ENCODE results near the gene GPR12. TPM values are rescaled to one million over a fixed set of nuclear protein-coding genes. Genes with fewer than 3 reads are reported as not detected.

The GPR12 gene
- polyA plus RNA-seq, 1 donor (not counting 4 experiments of a cell fraction or from before 2014, with no cell fraction given), result not detected

GRCh38 chr13:26779321-26779720 lies 18.7 kb upstream of the GPR12 start:
- Histone ChIP-seq H3K4me3 (ENCODE audit: control insufficient read depth in 2 of 3, extremely low read depth in 1 of 3, insufficient read depth in 2 of 3, low read depth in 1 of 3, low read length in 3 of 3) (no peak overlapping the region), H3K27ac (ENCODE audit: control insufficient read depth, insufficient read depth, low read length) (no peak overlapping the region), H3K9ac (ENCODE audit: control insufficient read depth, extremely low read depth, insufficient read depth, low read length) (no peak overlapping the region), H3K4me1 (ENCODE audit: control insufficient read depth, extremely low read depth, insufficient read depth, low read length) (no peaks in the 10 kb centered on the region), H2AFZ (ENCODE audit: control insufficient read depth, low read length) (no peak overlapping the region), H3K9me1 (ENCODE audit: control insufficient read depth, extremely low read depth, insufficient read depth, low read length) (no peaks in the 10 kb centered on the region), H3K79me2 (ENCODE audit: control insufficient read depth, insufficient read depth, low read length) (no peaks in the 10 kb centered on the region), H4K20me1 (ENCODE audit: control insufficient read depth, extremely low read depth, insufficient read depth, low read length) (no peaks in the 10 kb centered on the region), H3K9me3 (ENCODE audit: control insufficient read depth, low read depth, low read length) (no peaks in the 10 kb centered on the region), H3K4me2 (ENCODE audit: control insufficient read depth, extremely low read depth, insufficient read depth, low read depth, low read length) (no peak overlapping the region), H3K27me3 (ENCODE audit: control insufficient read depth, extremely low read depth, insufficient read depth, low read length) (no peaks in the 10 kb centered on the region), H3K36me3 (ENCODE audit: control insufficient read depth in 2 of 2, extremely low read depth in 1 of 2, insufficient read depth in 2 of 2, low read length in 2 of 2) (no peaks in the 10 kb centered on the region)
- dilution Hi-C loops (cut with MboI; ENCODE audit: extremely low pct_ligation_motif_present, low sequenced_read_pairs), result no loop called here
- TF ChIP-seq CTCF (optimal IDR thresholded peaks at IDR 0.05 in 1 of 3, IDR thresholded peaks at IDR 0.05 in 1 of 3, conservative IDR thresholded peaks at IDR 0.05 in 1 of 3; ENCODE audit: extremely low read depth in 1 of 3, insufficient read depth in 2 of 3, low read length in 3 of 3), result no peak
- no peak for TF ChIP-seq EZH2 (IDR thresholded peaks at IDR 0.05; ENCODE audit: low read length)
- FAIRE-seq (no peak), DNase-seq (ENCODE audit: low read depth, low spot score) (no peak)

- dilution Hi-C loops (cut with MboI; ENCODE audit: extremely low pct_ligation_motif_present, low sequenced_read_pairs), result no loop called here
- Histone ChIP-seq H3K27ac (ENCODE audit: control insufficient read depth, insufficient read depth, low read length) (no peak overlapping the region), H3K79me2 (ENCODE audit: control insufficient read depth, insufficient read depth, low read length) (no peaks in the 10 kb centered on the region)
Measured at GRCh38 chr13:26772531-26772930, 11.9 kb upstream of the GPR12 start.

More at GRCh38 chr13:26772531-26772930, 11.9 kb upstream of the GPR12 start:
- DNase-seq (ENCODE audit: low read depth, low spot score) (no peak), FAIRE-seq (no peak)
- Histone ChIP-seq H3K4me2 (ENCODE audit: control insufficient read depth, extremely low read depth, insufficient read depth, low read depth, low read length) (no peak overlapping the region), H3K9me1 (ENCODE audit: control insufficient read depth, extremely low read depth, insufficient read depth, low read length) (no peaks in the 10 kb centered on the region), H3K4me1 (ENCODE audit: control insufficient read depth, extremely low read depth, insufficient read depth, low read length) (no peaks in the 10 kb centered on the region), H3K4me3 (ENCODE audit: control insufficient read depth in 2 of 3, extremely low read depth in 1 of 3, insufficient read depth in 2 of 3, low read depth in 1 of 3, low read length in 3 of 3) (no peak overlapping the region), H3K36me3 (ENCODE audit: control insufficient read depth in 2 of 2, extremely low read depth in 1 of 2, insufficient read depth in 2 of 2, low read length in 2 of 2) (no peaks in the 10 kb centered on the region), H3K9ac (ENCODE audit: control insufficient read depth, extremely low read depth, insufficient read depth, low read length) (no peak overlapping the region), H3K27me3 (ENCODE audit: control insufficient read depth, extremely low read depth, insufficient read depth, low read length) (no peaks in the 10 kb centered on the region), H3K9me3 (ENCODE audit: control insufficient read depth, low read depth, low read length) (no peaks in the 10 kb centered on the region), H2AFZ (ENCODE audit: control insufficient read depth, low read length) (no peak overlapping the region), H4K20me1 (ENCODE audit: control insufficient read depth, extremely low read depth, insufficient read depth, low read length) (no peaks in the 10 kb centered on the region)
- TF ChIP-seq CTCF (optimal IDR thresholded peaks at IDR 0.05 in 1 of 3, IDR thresholded peaks at IDR 0.05 in 1 of 3, conservative IDR thresholded peaks at IDR 0.05 in 1 of 3; ENCODE audit: extremely low read depth in 1 of 3, insufficient read depth in 2 of 3, low read length in 3 of 3) (no peak), EZH2 (IDR thresholded peaks at IDR 0.05; ENCODE audit: low read length) (no peak)

All from keratinocyte (primary cell).